GM18502 (cell line): ENCODE data around the gene GNAT2.

Experiments
- ATAC-seq: cut with Tn5 transposase; IDR thresholded peaks from one replicate; pipeline ENCODE4 v1.9.1; 2021; ENCODE audit warnings: mild to moderate bottlenecking; ENCODE audit not compliant: unreplicated experiment, poor library complexity

Gene GNAT2

GRCh38 chr1:109567877-109568672, 51.3 kb downstream of the GNAT2 start:
- no peak for ATAC-seq

GRCh38 chr1:109566982-109567381, 52.4 kb downstream of the GNAT2 start:
- ATAC-seq: no peak

GRCh38 chr1:109565241-109565640, 54.2 kb downstream of the GNAT2 start:
- no peak for ATAC-seq

- no peak for ATAC-seq
Measured at GRCh38 chr1:109564194-109564878, 55.1 kb downstream of the GNAT2 start.

DNA sequence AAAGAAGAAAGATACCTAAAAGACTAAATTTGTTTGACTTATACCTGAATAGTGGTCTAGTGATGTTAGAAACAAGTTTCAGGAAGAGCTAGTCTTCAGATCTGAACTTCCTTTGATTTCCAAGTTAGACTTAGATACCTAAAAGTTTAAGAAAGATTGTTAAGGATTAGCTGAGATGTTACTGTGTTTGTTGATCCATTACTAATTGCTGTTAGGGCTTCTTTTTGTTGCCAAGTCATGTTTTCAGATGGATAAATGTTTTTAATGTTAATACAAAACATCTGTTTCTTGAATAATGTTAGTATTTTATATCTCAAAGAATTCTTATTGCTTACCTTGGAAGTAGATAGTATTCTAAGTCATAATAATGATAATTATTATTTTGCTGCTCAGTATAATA, 59.4 kb downstream of the GNAT2 start:
- no peak for ATAC-seq

GRCh38 chr1:109557520-109557919, 61.9 kb downstream of the GNAT2 start:
- ATAC-seq: no peak

- ATAC-seq: no peak
Measured at GRCh38 chr1:109556563-109556962, 62.9 kb downstream of the GNAT2 start.
